Epidermal melanocyte (primary cell): ENCODE measurements around the gene NEUROG1.
A peak's percentile ranks its signal among the peaks of the same experiment; 100 is the strongest.
"Not testable (repeated sequence)": the region's sequence is repeated elsewhere in the genome, so short reads cannot be mapped to it uniquely, and the experiment has no call there.

Source experiments
- DNase-seq: peaks from one replicate; pipeline ENCODE4 v3.0.0; 2011; ENCODE audit warnings: low spot score; ENCODE audit not compliant: insufficient read length

NEUROG1 gene

DNA sequence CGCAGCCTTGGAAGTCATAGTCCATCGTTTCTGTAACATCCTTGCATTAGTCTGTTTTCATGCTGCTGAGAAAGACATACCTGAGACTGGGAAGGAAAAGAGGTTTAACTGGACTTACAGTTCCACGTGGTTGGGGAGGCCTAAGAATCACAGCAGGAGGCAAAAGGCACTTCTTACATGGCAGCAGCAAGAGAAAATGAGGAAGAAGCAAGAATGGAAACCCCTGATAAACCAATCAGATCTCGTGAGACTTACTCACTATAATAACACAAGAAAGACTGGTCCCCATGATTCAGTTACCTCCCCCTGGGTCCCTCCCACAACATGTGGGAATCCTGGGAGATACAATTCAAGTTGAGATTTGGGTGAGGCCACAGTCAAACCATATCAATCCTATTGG lies 40.2 kb downstream of the NEUROG1 start:
- DNase-seq, result not testable (repeated sequence)

DNA sequence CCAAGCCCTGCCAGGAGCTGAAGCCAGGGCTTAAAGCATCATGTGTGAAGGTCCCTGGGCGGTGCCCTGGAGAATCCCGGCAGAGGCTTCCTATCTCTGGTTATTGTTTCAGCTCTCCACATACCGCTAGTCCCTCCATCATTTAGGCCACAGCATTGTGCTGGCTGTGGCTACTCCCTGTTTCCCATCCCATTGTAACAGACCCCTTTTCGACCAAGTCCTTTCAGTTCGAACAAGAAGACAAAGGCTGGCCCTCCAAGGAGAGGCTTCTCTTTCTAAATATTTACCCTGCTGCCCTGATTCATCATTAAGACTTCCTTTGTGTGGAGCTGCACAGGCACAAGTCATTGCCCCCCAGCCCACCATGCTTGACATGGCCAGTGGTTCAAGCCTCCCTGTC lies 41.6 kb downstream of the NEUROG1 start:
- DNase-seq, result no peak

GRCh38 chr5:135493406-135494180 lies 42.2 kb downstream of the NEUROG1 start:
- peak; percentile 69 for DNase-seq

DNA sequence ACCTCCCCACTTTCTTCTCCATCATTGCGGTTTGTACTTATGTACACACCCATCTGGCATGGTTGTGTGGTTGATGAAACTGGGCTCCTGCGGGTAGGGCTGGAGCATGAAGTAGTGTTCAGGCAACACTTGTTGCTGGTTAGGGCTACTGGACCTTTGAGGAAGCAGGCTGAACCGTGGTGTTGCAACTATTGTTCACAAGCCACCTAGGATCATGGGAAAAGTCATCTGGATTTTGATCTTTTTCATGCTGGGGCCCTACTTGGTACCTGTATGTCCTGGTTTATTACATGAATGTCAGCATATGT lies 43.5 kb downstream of the NEUROG1 start:
- DNase-seq, result no peak

DNA sequence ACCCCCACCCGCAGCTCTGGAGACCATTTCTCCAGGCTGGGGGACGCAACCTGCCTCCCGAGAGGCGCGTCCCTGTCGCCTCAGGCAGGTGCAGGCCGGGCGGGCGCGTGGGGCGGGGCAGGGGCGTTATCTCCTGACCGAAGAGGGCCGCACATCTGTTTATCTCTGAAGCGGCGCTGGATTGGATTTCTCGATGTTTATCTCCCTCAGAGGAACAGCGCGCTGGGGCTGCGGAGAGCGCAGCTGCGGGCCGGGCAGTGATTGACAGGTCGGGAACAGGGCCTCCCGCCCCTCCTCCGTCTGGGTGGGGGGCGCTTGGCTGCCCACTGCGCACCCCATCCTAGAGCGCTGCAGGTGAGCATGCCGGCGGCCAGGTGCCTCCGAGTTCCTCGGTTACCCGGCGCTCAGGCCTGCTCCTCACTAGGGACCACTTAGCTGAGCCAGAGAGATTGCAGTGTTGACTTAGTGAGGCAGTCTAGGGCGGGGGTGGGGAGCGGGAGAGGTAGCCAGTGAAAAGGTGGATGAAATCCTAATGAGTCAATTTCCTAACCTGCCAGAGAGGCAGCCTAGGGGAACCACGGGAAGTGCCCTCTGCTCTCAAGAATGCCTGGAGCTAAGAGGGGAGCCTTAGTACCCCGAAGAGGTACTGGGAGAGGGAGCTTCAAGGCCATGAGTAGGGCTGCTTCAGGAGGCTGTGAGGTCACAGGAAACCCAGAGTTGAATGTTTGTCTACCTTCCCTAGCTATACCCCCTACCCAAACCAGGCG lies 44.0 kb downstream of the NEUROG1 start:
- DNase-seq, result no peak

DNA sequence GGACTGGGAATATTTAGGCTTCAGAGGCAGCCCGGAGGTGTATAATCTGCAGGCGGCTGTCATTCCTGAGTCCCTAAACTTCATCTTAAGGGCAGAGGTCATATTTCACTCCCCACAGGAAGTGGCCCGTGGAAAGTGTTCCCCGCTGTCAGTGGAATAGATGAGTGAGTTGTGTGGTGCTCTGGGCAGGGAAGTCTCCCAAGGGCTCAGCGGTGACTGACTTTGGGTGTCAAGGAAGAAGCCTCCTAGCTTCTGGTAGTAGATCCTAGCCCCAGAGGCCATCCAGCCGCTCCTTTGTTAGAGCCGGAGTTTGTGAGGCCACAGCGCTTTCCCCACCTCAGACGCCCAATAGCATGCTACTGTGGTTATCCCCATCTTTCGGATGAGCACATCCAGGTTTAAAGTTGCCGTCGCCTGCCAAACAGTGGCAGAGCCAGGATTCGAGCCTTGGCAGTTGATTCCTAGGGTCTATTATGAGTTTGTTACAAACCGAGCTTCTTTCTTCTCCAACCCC lies 44.7 kb downstream of the NEUROG1 start:
- no peak for DNase-seq

GRCh38 chr5:135490245-135491037 lies 45.3 kb downstream of the NEUROG1 start:
- no peak for DNase-seq

GRCh38 chr5:135489466-135490244 lies 46.1 kb downstream of the NEUROG1 start:
- DNase-seq, result no peak

- peak; percentile 33 for DNase-seq
Observed at GRCh38 chr5:135488727-135489465, 46.9 kb downstream of the NEUROG1 start.

DNA sequence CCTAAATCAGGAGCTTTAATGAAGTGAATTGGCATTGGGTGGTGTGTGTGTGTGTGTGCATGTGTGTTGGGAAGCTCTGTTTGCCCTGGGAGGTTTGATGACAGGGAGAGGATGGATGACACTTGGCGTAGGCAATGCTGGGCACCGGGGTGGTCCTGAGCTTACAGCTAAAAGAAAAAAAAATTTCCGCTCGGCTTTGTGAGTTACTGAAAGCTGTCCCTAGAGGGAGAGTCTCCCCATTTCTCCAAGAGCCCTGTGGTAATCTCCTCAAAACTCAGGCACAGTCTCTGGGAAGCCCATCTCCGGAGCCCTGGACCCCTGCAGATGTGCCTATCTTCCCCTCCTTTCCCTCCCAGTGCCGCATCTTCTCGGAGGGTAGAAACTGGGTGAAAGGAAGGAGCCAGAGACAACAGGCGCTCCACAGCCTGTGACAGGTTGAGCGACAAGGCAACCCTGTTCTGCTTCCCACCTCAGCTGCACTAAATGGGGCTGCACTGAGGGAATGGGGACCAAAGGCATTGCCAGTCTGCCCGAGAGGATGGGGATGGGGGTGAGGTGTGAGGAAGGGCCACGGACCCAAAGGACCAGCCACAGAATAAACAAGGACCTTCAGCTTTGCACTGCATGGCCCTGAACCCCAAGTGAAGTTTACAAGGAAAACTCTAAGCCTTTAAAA lies 47.8 kb downstream of the NEUROG1 start:
- no peak for DNase-seq

DNA sequence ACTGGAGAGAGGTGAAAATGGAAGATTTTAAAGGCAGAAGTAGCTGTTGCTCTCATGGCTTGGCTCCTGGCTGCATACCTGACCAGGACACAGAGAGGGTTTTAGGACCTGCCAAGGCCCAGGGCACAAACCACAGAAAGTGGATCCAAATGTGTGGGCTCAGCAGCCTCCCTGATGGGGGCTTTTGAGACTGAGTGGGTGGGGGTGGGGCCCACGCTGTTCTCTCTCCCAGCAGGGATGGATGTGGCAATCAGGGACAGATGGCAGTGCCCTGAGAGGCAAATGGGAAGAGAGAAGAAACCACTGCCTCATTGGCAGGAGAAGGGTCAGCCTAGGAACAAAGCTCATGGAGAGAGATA lies 48.7 kb downstream of the NEUROG1 start:
- DNase-seq, result no peak

GRCh38 chr5:135486131-135487036 lies 49.4 kb downstream of the NEUROG1 start:
- DNase-seq, result no peak

DNA sequence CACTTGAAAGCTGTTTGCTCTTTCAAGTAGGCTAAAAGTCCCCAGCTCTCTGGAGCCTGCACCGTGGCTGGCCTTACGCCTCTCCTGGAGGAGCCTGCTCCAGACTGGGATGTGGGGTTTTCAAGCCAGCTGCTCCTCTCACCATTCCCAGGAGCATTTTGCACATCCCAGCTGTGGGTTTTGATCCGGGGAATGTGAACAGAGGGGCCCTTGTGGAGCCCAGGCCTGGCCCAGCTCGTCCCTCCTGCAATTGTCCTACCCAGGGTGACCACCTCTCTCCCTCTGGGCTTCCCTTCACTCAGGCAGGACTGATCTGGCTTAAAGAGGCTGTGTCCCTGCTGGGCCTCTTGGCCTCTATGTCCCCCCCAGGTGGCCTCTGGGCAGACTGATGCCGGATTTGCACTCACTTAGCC lies 51.1 kb downstream of the NEUROG1 start:
- DNase-seq, result no peak
